Bronchial smooth muscle cell (primary cell): Measurements from ENCODE around the gene IRX2. TPM values are rescaled to one million over a fixed set of nuclear protein-coding genes. Genes with fewer than 3 reads are reported as not detected.

ENCODE experiments used
- total RNA-seq: library from RNA; depleted of rRNA; stranded (reverse); fragments of >200 nt; gene quantifications from 2 replicates; pipeline ENCODE4 v1.2.1, GENCODE V29; 2014

IRX2 gene
- total RNA-seq = 3.3 and 4.3 TPM in 2 replicates

DNA sequence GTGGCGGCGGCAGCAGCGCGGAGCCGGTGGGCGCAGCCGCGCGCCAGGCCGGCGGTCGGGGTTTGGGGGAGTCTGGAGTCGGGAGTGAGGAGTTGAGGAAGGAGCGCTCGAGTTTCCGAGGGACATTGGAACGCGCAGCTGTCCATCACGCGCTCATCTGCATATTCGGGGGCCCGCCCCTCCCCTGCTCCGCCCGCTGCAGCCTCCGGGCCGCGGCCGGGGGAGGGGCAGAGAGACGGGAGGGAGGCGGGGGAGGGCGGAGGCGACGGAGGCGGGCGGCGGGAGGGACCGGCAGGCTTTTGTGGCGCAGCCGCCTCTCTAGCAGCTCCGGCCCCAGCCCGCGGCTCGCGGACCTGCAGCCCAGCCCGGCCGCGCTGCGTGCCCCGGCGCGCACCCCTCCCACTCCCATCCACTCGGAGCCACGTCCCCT is at the start of gene IRX2:
TSS of gene IRX2 (minus strand) at position 86 of the 430 bp plus-strand sequence. CDS start 264 bp downstream, outside the sequence.

